Measurements from ENCODE around the gene COA8. TPM values are rescaled to one million over a fixed set of nuclear protein-coding genes. Genes with fewer than 3 reads are reported as not detected.

Gene COA8
- total and polyA plus RNA-seq, 11 donors: 30.6 to 109 (median 45.9) TPM

- Histone ChIP-seq H3K36me3 (peaks cover 0 to 19% (median 11%) of the 10 kb centered on the region in 9 donors), H3K4me1 (peaks cover 0 to 37% (median 22%) of the 10 kb centered on the region in 12 donors), H3K4me3 (peak overlapping the region in 4 of 12 donors; percentile 4 to 14 (median 8)), H3K27me3 (no peaks in the 10 kb centered on the region), H3K27ac (peak overlapping the region in 11 of 12 donors; percentile 37 to 61 (median 50)), H3K9me3 (no peaks in the 10 kb centered on the region)
- intact Hi-C loops (cut with DNase I): loop anchor here in 1 of 10 donors (1.0 kb wide), 1 partner anchor 30 kb away; no protein-coding TSS in a partner anchor
- 45 to 61% (median 58%) methylated on average over 9 to 11 of the region's 11 CpGs for WGBS, 4 donors
- ATAC-seq (peak; percentile 37 to 75 (median 67)), DNase-seq (peak in 4 of 5 donors; percentile 43 to 61 (median 54))
- TF ChIP-seq POLR2A (IDR thresholded peaks at IDR 0.05) (no peak), CTCF (IDR thresholded peaks at IDR 0.05) (no peak)
Observed at GRCh38 chr14:103594265-103594664, 31.5 kb downstream of the COA8 start.

DNA sequence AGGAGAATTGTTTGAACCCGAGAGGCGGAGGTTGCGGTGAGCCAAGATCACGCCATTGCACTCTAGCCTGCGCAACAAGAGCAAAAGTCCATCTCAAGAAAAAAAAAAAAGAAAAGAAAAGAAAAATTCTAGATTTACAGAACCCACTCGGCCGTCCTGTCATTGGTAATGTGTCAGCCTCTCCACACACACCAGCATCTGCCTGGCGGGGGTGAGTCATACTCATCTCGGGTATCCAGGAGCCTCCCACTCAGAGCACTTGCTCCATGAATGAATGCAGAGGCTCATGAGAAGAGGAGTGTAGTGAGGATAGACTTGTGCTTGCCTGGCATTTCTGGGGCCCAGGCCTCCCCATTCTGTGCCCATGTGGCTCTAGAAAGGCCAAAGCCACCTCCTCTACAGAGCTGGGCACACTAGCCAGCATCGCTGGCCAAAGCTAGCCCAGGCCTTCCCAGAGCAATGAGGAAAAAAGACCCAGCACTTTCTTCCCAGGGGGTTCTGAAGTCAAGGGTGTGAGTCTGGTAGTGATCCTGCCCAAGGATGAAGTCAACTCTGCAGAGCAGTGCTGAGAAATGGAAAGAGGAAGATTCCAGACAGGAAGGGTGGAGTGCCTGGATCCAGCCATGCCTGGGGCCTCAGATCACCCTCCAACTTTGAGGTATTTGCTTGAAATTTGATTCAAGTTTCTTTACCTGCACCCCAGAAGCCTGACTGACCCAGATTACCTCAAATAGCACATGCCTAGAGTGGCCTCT lies 35.0 kb downstream of the COA8 start:
- H3K9me3 ChIP-seq: no peaks in the 10 kb centered on the region
- H3K4me3 ChIP-seq: no peak overlapping the region
- ATAC-seq (peak; percentile 52 to 87 (median 80)), DNase-seq (peak in 4 of 5 donors; percentile 27 to 67 (median 50))
- WGBS, 4 donors: 87 to 92% (median 90%) methylated on average over 10 of the region's 10 CpGs
- H3K27me3 ChIP-seq: no peaks in the 10 kb centered on the region
- intact Hi-C loops (cut with DNase I): no loop called here
- peaks cover 0 to 37% (median 22%) of the 10 kb centered on the region in 12 donors for H3K4me1 ChIP-seq
- peak overlapping the region in 5 of 12 donors; percentile 38 to 72 (median 48) for H3K27ac ChIP-seq
- TF ChIP-seq CTCF (IDR thresholded peaks at IDR 0.05) (no peak), POLR2A (IDR thresholded peaks at IDR 0.05) (no peak)
- H3K36me3 ChIP-seq: no peaks in the 10 kb centered on the region

DNA sequence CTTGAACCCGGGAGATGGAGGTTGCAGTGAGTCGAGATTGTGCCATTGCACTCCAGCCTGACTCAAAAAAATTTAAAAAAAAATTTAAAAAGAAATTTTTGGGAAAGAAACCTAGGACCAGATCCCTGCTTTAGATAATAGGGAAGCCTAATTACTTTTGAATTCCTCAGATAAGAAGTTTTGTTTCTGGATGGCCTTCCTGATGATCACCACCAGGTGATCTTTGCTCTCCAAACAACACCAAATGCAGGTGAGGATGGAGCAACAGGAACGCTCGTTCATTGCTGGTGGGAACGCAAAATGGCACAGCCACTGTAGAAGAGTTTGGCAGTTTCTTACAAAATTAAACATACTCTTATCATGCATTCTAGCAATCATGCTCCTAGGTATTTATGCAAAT lies 37.7 kb downstream of the COA8 start:
- no peaks in the 10 kb centered on the region for H3K36me3 ChIP-seq
- no peak overlapping the region for H3K27ac ChIP-seq
- no peaks in the 10 kb centered on the region for H3K27me3 ChIP-seq
- H3K4me3 ChIP-seq: no peak overlapping the region
- no peaks in the 10 kb centered on the region for H3K9me3 ChIP-seq
- no peak for TF ChIP-seq POLR2A (IDR thresholded peaks at IDR 0.05)
- intact Hi-C loops (cut with DNase I): no loop called here
- ATAC-seq (no peak), DNase-seq (no peak)
- peaks cover 0 to 13% (median 2%) of the 10 kb centered on the region in 12 donors for H3K4me1 ChIP-seq
- 95 to 96% (median 96%) methylated on average over 5 of the region's 5 CpGs for WGBS, 4 donors

GRCh38 chr14:103604620-103605019 lies 41.9 kb downstream of the COA8 start:
- H3K27ac ChIP-seq: no peak overlapping the region
- H3K4me1 ChIP-seq: peaks cover 0 to 27% (median 20%) of the 10 kb centered on the region in 12 donors
- 92 to 100% (median 97%) methylated on average over 5 of the region's 5 CpGs for WGBS, 4 donors
- H3K9me3 ChIP-seq: no peaks in the 10 kb centered on the region
- DNase-seq (no peak), ATAC-seq (no peak)
- H3K27me3 ChIP-seq: no peaks in the 10 kb centered on the region
- no peaks in the 10 kb centered on the region for H3K36me3 ChIP-seq
- intact Hi-C loops (cut with DNase I): no loop called here
- no peak overlapping the region for H3K4me3 ChIP-seq
- TF ChIP-seq CTCF (IDR thresholded peaks at IDR 0.05) (no peak), POLR2A (IDR thresholded peaks at IDR 0.05) (no peak)

Measured in heart left ventricle (tissue), 16 donors.